CD4-positive, alpha-beta T cell treated with Interleukin-17A for 1 hour (primary cell): ENCODE measurements around the gene KRTAP5-9.
"Not testable (repeated sequence)": the region's sequence is repeated elsewhere in the genome, so short reads cannot be mapped to it uniquely, and the experiment has no call there.

Source experiments
- DNase-seq: peaks from one replicate; pipeline ENCODE4 v3.0.0-alpha.2; 2020

KRTAP5-9 gene

GRCh38 chr11:71588314-71588713 lies 40.1 kb downstream of the KRTAP5-9 start:
- DNase-seq, result not testable (repeated sequence)

GRCh38 chr11:71588822-71589545 lies 40.8 kb downstream of the KRTAP5-9 start:
- peak; percentile 12 for DNase-seq

DNA sequence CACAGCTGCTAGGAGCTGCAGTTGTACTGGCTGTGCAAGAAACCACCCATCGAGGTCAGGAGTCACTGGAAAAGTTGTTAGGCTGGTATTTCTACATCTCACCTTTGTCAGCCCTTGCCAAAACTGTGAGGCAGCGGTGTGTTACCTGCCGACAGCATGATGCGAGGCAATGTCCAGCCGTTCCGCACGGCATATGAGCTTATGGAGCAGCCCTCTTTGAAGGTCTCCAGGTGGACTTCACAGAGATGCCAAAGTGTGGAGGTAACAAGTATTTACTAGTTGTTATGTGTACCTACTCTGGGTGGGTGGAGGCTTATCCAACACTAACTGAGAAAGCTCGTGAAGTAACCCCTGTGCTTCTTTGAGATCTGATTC lies 41.3 kb downstream of the KRTAP5-9 start:
- not testable (repeated sequence) for DNase-seq
